ENCODE measurements around the gene SLFN5.

- TF ChIP-seq CTCF (IDR thresholded peaks at IDR 0.05) (no peak), POLR2A (IDR thresholded peaks at IDR 0.05) (no peak)
These were observed 72.4 kb downstream of the SLFN5 start for GRCh38 chr17:35315283-35315682.
